Neural cell (in vitro differentiated cells): ENCODE measurements around the gene TRIM2. TPM values are rescaled to one million over a fixed set of nuclear protein-coding genes. Genes with fewer than 3 reads are reported as not detected.
A peak's percentile ranks its signal among the peaks of the same experiment; 100 is the strongest.

ENCODE experiments used
- H2AFZ ChIP-seq: fragments of 200-600, 300-800 bp; sonication (generic), shearing (Covaris generic); 2 replicates; pipeline ENCODE4 v1.6.0; 2014; ENCODE audit warnings: low read depth, mild to moderate bottlenecking, antibody characterized with exemption, low read length, moderate library complexity
- H3F3A ChIP-seq: fragments of 200-600 bp; shearing (Covaris generic); 2 replicates; pipeline ENCODE4 v1.6.1; 2016; ENCODE audit warnings: mild to moderate bottlenecking, moderate library complexity, mixed read lengths, antibody characterized with exemption, low read length; ENCODE audit not compliant: insufficient read depth, poor library complexity, severe bottlenecking
- H3K27ac ChIP-seq: fragments of 200-600, 300-800 bp; sonication (generic), shearing (Covaris generic); 2 replicates; pipeline ENCODE4 v1.5.1; 2014; ENCODE audit warnings: mild to moderate bottlenecking, low read length, moderate library complexity
- H3K27me3 ChIP-seq: fragments of 300-800, 200-600 bp; sonication (generic), shearing (Covaris generic); 2 replicates; pipeline ENCODE4 v1.6.0; 2014; ENCODE audit warnings: mild to moderate bottlenecking, low read depth, low read length, moderate library complexity; ENCODE audit not compliant: insufficient read depth
- H3K36me3 ChIP-seq: fragments of 300-800, 200-600 bp; sonication (generic), shearing (Covaris generic); 2 replicates; pipeline ENCODE4 v1.5.1; 2014; ENCODE audit warnings: mild to moderate bottlenecking, antibody characterized with exemption, low read length, moderate library complexity; ENCODE audit not compliant: insufficient read depth
- H3K4me2 ChIP-seq: fragments of 300-800, 200-600 bp; sonication (generic), shearing (Covaris generic); 2 replicates; pipeline ENCODE4 v1.6.0; 2014; ENCODE audit warnings: mild to moderate bottlenecking, low read length
- H3K4me3 ChIP-seq: fragments of 300-800, 200-600 bp; sonication (generic), shearing (Covaris generic); 2 replicates; pipeline ENCODE4 v1.5.1; 2014; ENCODE audit warnings: mild to moderate bottlenecking, low read length, moderate library complexity
- H3K79me2 ChIP-seq: fragments of 200-600 bp; shearing (Covaris generic); replicated peaks from 2 replicates; pipeline ENCODE4 v1.6.0; 2014; ENCODE audit warnings: mild to moderate bottlenecking, low read length, moderate library complexity; ENCODE audit not compliant: insufficient read depth
- H3K9ac ChIP-seq: fragments of 300-800, 200-600 bp; sonication (generic), shearing (Covaris generic); 2 replicates; pipeline ENCODE4 v1.6.1; 2016; ENCODE audit warnings: mild to moderate bottlenecking, low read length, mixed read lengths
- H3K9me2 ChIP-seq: fragments of 200-600 bp; shearing (Covaris generic); 2 replicates; pipeline ENCODE4 v1.6.1; 2016; ENCODE audit warnings: mild to moderate bottlenecking, low read length, mixed read lengths; ENCODE audit not compliant: insufficient read depth
- H3K9me3 ChIP-seq: fragments of 200-600, 300-800 bp; sonication (generic), shearing (Covaris generic); 2 replicates; pipeline ENCODE4 v1.6.1; 2016; ENCODE audit warnings: mild to moderate bottlenecking, mixed run types, low read length, moderate library complexity, mixed read lengths
- H4K20me1 ChIP-seq: fragments of 200-600 bp; shearing (Covaris generic); 2 replicates; pipeline ENCODE4 v1.6.1; 2016; ENCODE audit warnings: mild to moderate bottlenecking, mixed run types; ENCODE audit not compliant: insufficient read depth
- CTCF ChIP-seq: fragments of 450-650 bp; IDR thresholded peaks from 2 replicates; pipeline ENCODE4 v1.5.1; 2014; ENCODE audit warnings: antibody characterized with exemption, mild to moderate bottlenecking, moderate library complexity; ENCODE audit not compliant: poor library complexity, severe bottlenecking
- EZH2 ChIP-seq: fragments of 200-600, 300-800 bp; shearing (Covaris generic), sonication (generic); IDR thresholded peaks from 2 replicates; pipeline ENCODE4 v1.6.1; 2014; ENCODE audit warnings: antibody characterized with exemption, low read length, borderline replicate concordance, mild to moderate bottlenecking; ENCODE audit not compliant: insufficient read depth, poor library complexity, severe bottlenecking
- POLR2AphosphoS5 ChIP-seq: IDR thresholded peaks from 2 replicates; pipeline ENCODE4 v1.6.1; 2012
- RAD21 ChIP-seq: fragments of 450-650 bp; conservative IDR thresholded peaks from 2 replicates; pipeline ENCODE4 v1.6.1; 2014; ENCODE audit warnings: antibody characterized with exemption, mild to moderate bottlenecking, moderate library complexity
- REST ChIP-seq: IDR thresholded peaks from 2 replicates; pipeline ENCODE4 v1.6.1; 2012; ENCODE audit warnings: borderline replicate concordance
- SMC3 ChIP-seq: fragments of 450-650 bp; conservative IDR thresholded peaks from 2 replicates; pipeline ENCODE4 v1.6.1; 2014; ENCODE audit warnings: antibody characterized with exemption, mild to moderate bottlenecking, moderate library complexity; ENCODE audit not compliant: poor library complexity
- TAF1 ChIP-seq: IDR thresholded peaks from 2 replicates; pipeline ENCODE4 v1.6.1; 2012; ENCODE audit warnings: low read depth
- polyA plus RNA-seq: library from polyadenylated mRNA; depleted of rRNA; stranded (reverse); fragments of >200 nt; gene quantifications from 2 replicates; pipeline ENCODE4 v1.2.3, GENCODE V29; 2014

The TRIM2 gene
- polyA plus RNA-seq, 1 donor from 2014 or later = 261 TPM

- Histone ChIP-seq H3K9me2 (no peaks in the 10 kb centered on the region), H3K27me3 (no peaks in the 10 kb centered on the region), H3K79me2 (peaks cover 34% of the 10 kb centered on the region), H2AFZ (no peak overlapping the region), H3K27ac (no peak overlapping the region), H3K36me3 (peaks cover 18% of the 10 kb centered on the region), H4K20me1 (no peaks in the 10 kb centered on the region), H3K9ac (no peak overlapping the region), H3K4me3 (no peak overlapping the region), H3F3A (no peaks in the 10 kb centered on the region), H3K9me3 (no peaks in the 10 kb centered on the region), H3K4me2 (no peak overlapping the region)
- TF ChIP-seq TAF1 = no peak
- TF ChIP-seq CTCF = no peak
- no peak for TF ChIP-seq REST
- TF ChIP-seq EZH2 = no peak
- TF ChIP-seq POLR2AphosphoS5 = no peak
These were observed 110.7 kb downstream of the TRIM2 start for GRCh38 chr4:153314915-153315314.

DNA sequence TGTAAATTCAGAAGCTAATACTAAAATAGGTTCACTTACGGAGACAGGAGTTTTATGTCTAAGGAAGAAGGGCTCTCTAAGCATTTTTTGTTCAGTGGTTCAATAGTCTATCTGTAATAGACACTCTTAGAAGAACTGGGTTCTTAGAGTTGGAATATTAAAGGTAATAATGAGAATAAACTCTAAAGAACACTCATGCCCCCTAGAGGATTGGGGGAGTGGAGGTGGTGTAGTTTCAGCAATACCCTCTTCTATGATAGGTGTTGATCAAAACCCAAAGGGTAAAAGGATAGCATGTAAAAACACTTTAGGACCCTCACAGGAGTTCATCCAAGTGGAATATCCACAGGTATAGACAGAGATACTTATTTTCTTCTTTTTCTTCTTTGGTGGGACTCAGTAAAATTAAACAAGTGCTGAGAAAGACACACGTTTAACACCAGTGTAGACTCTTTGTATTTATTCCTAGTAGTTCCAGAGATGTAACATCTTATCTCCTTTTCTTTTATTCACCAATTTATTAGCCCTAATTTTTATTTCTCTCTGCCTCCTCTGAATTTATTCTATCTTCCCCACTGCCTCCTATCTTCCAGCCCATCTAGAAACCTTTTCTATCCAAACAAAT is 114.6 kb downstream of the TRIM2 start:
- no peaks in the 10 kb centered on the region for H3K9me2 ChIP-seq
- no peaks in the 10 kb centered on the region for H3F3A ChIP-seq
- H3K27me3 ChIP-seq = no peaks in the 10 kb centered on the region
- H3K79me2 ChIP-seq = peaks cover 32% of the 10 kb centered on the region
- peaks cover 12% of the 10 kb centered on the region for H3K36me3 ChIP-seq
- no peak overlapping the region for H2AFZ ChIP-seq
- H3K4me2 ChIP-seq = no peak overlapping the region
- no peak overlapping the region for H3K27ac ChIP-seq
- no peak overlapping the region for H3K9ac ChIP-seq
- no peaks in the 10 kb centered on the region for H4K20me1 ChIP-seq
- TF ChIP-seq RAD21 (peak; percentile 67), CTCF (peak; percentile 67), SMC3 (peak; percentile 73), EZH2 (no peak)
- no peaks in the 10 kb centered on the region for H3K9me3 ChIP-seq
- H3K4me3 ChIP-seq = no peak overlapping the region
